Measurements from ENCODE around the gene GSE1. TPM values are rescaled to one million over a fixed set of nuclear protein-coding genes. Genes with fewer than 3 reads are reported as not detected.

GSE1 gene
- total RNA-seq, 1 experiment from 2014 or later: 90.2 TPM

GRCh38 chr16:85650844-85651628 lies 37.9 kb downstream of the GSE1 start:
- peaks cover 8% of the 10 kb centered on the region; the same call in 1 of the 2 replicates for H4K20me1 ChIP-seq (ENCODE audit: insufficient read depth)
- no peak overlapping the region for H3K9ac ChIP-seq (ENCODE audit: low read length)
- H3K9me2 ChIP-seq (ENCODE audit: insufficient read depth): no peaks in the 10 kb centered on the region
- peaks cover 13% of the 10 kb centered on the region; the same call in 1 of the 2 replicates for H3K79me2 ChIP-seq (ENCODE audit: insufficient read depth, low read length)
- intact Hi-C loops (cut with micrococcal nuclease): no loop called here
- no peak overlapping the region for H3K4me3 ChIP-seq (replicated peaks in 1 of 2; ENCODE audit: low read depth in 1 of 2, low read length in 2 of 2)
- ATAC-seq (no peak), DNase-seq (ENCODE audit: low read depth, low spot score) (no peak)
- TF ChIP-seq FOSL1 (IDR thresholded peaks at IDR 0.05; ENCODE audit: low read depth): no peak
- TF ChIP-seq CEBPB (IDR thresholded peaks at IDR 0.05; ENCODE audit: low read depth): no peak
- no peak for TF ChIP-seq SIN3A (IDR thresholded peaks at IDR 0.05; ENCODE audit: low read depth)
- no peak for TF ChIP-seq YY1 (IDR thresholded peaks at IDR 0.05; ENCODE audit: extremely low read depth, insufficient replicate concordance, low read depth, low read length)
- no peak for TF ChIP-seq ELF1 (IDR thresholded peaks at IDR 0.05; ENCODE audit: borderline replicate concordance, low read depth)
- no peak for TF ChIP-seq POLR2A (IDR thresholded peaks at IDR 0.05; ENCODE audit: borderline replicate concordance, extremely low read depth, insufficient read depth, insufficient read length)
- TF ChIP-seq SRF (IDR thresholded peaks at IDR 0.05; ENCODE audit: low read depth): no peak
- TF ChIP-seq POLR2AphosphoS5 (IDR thresholded peaks at IDR 0.05; ENCODE audit: low read depth, low read length): no peak
- TF ChIP-seq, protein P1, sequence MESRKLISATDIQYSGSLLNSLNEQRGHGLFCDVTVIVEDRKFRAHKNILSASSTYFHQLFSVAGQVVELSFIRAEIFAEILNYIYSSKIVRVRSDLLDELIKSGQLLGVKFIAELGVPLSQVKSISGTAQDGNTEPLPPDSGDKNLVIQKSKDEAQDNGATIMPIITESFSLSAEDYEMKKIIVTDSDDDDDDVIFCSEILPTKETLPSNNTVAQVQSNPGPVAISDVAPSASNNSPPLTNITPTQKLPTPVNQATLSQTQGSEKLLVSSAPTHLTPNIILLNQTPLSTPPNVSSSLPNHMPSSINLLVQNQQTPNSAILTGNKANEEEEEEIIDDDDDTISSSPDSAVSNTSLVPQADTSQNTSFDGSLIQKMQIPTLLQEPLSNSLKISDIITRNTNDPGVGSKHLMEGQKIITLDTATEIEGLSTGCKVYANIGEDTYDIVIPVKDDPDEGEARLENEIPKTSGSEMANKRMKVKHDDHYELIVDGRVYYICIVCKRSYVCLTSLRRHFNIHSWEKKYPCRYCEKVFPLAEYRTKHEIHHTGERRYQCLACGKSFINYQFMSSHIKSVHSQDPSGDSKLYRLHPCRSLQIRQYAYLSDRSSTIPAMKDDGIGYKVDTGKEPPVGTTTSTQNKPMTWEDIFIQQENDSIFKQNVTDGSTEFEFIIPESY (IDR thresholded peaks at IDR 0.05; ENCODE audit: extremely low read depth, insufficient replicate concordance, low read length): no peak
- TF ChIP-seq EZH2 (IDR thresholded peaks at IDR 0.05): no peak
- TF ChIP-seq REST (IDR thresholded peaks at IDR 0.05; ENCODE audit: low read depth): no peak
- TF ChIP-seq ZNF274 (IDR thresholded peaks at IDR 0.05; ENCODE audit: low read depth, low read length): no peak
- no peak for TF ChIP-seq JUND (IDR thresholded peaks at IDR 0.05)
- no peak for TF ChIP-seq EZH2phosphoT487 (IDR thresholded peaks at IDR 0.05; ENCODE audit: borderline replicate concordance)
- TF ChIP-seq, protein P2, sequence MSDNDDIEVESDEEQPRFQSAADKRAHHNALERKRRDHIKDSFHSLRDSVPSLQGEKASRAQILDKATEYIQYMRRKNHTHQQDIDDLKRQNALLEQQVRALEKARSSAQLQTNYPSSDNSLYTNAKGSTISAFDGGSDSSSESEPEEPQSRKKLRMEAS (IDR thresholded peaks at IDR 0.05): no peak
- no peak for TF ChIP-seq TCF7L2 (IDR thresholded peaks at IDR 0.05; ENCODE audit: borderline replicate concordance, extremely low read depth, insufficient read depth, insufficient read length)
- no peak for TF ChIP-seq EGR1 (IDR thresholded peaks at IDR 0.05; ENCODE audit: low read depth)
- H3K36me3 ChIP-seq (ENCODE audit: control insufficient read depth in 1 of 2, insufficient read depth in 2 of 2, low read length in 2 of 2): peaks cover 9 to 21% of the 10 kb centered on the region in 2 experiments; a peak in 3 of 4 replicates
- H3K4me2 ChIP-seq (ENCODE audit: low read length): no peak overlapping the region
- H3K9me3 ChIP-seq (ENCODE audit: control insufficient read depth in 1 of 2, insufficient read depth in 1 of 2, low read depth in 1 of 2, low read length in 2 of 2): no peaks in the 10 kb centered on the region
- no peak overlapping the region for H3K27ac ChIP-seq (ENCODE audit: low read depth, low read length)
- H2AFZ ChIP-seq (ENCODE audit: low read depth, low read length, poor library complexity, severe bottlenecking): no peak overlapping the region
- ChIA-PET RAD21 (ENCODE audit: low non-redundant PET in 1 of 2, low total read pairs in 2 of 2, uncharacterized antibody in 2 of 2, unreplicated experiment in 2 of 2) (interaction anchor here in 1 of 2 experiments (0.6 kb wide), 1 partner anchor 304 kb away, joined by 3 read pairs; no protein-coding TSS in a partner anchor), POLR2A (no interaction called here), CTCF (interaction anchor here (0.6 to 1.4 kb wide), 3 partner anchors 35 to 235 kb away, joined by 4 to 7 read pairs (median 4); no protein-coding TSS in a partner anchor)
- peaks cover 9 to 42% of the 10 kb centered on the region in 2 experiments for H3K4me1 ChIP-seq (ENCODE audit: control insufficient read depth in 1 of 2, insufficient read depth in 2 of 2, low read length in 2 of 2)
- BruUV-seq (replicated peaks): no TSS peak
- H3K27me3 ChIP-seq (ENCODE audit: insufficient read depth, low read length): no peaks in the 10 kb centered on the region
